Endothelial cell of umbilical vein (primary cell): Measurements from ENCODE around the gene CHML. TPM values are rescaled to one million over a fixed set of nuclear protein-coding genes. Genes with fewer than 3 reads are reported as not detected.

ENCODE experiments used
- BruUV-seq: library from RNA; stranded (reverse); fragments of 400-500 nt; replicated peaks from 2 replicates; lab custom pipeline; 2021; lab: Mats Ljungman, UMichigan
- CTCF ChIA-PET: fragments of 300-600, 350-600 bp; sonication (Branson Sonifier 250); formaldehyde crosslinking; loops from one replicate; lab custom pipeline; 2021; ENCODE audit warnings: antibody characterized with exemption, inconsistent platforms; lab: Charles Lee
- POLR2A ChIA-PET: fragments of 300-600, 350-600 bp; sonication (Branson Sonifier 250); formaldehyde crosslinking; loops from one replicate; lab custom pipeline; 2021; ENCODE audit warnings: antibody characterized with exemption, inconsistent platforms; lab: Charles Lee
- DNase-seq: peaks from one replicate; pipeline ENCODE4 v3.0.0-alpha.2; 2011; ENCODE audit warnings: low read depth, low spot score
- FAIRE-seq: peaks from 2 replicates; lab custom pipeline; 2011; peaks lifted over from hg19 to GRCh38; lab: Jason Lieb, UNC
- H2AFZ ChIP-seq: 2 replicates; pipeline ENCODE4 v1.6.0; 2012; ENCODE audit warnings: low read depth, low read length, control low read depth, inconsistent platforms
- H3K27ac ChIP-seq: 2 replicates; pipeline ENCODE4 v1.5.1; 2011; ENCODE audit warnings: low read depth, mild to moderate bottlenecking, control low read depth, low read length, moderate library complexity; ENCODE audit not compliant: insufficient read depth
- H3K27me3 ChIP-seq, 2 experiments: 2 replicates each; pipeline versions ENCODE4 v1.6.0 to v1.6.1; 2011; ENCODE audit warnings: low read length in 2 of 2, mixed read lengths in 1 of 2; ENCODE audit not compliant: control insufficient read depth in 2 of 2, insufficient read depth in 2 of 2
- H3K36me3 ChIP-seq, 2 experiments: 2 replicates in 1 of 2; 3 replicates in 1 of 2; pipeline ENCODE4 v1.5.1; 2011; ENCODE audit warnings: low read length in 2 of 2, mild to moderate bottlenecking in 1 of 2, moderate library complexity in 1 of 2; ENCODE audit not compliant: control insufficient read depth in 2 of 2, insufficient read depth in 2 of 2; ENCODE audit errors: extremely low read depth in 1 of 2
- H3K4me1 ChIP-seq: 3 replicates; pipeline ENCODE4 v1.5.1; 2011; ENCODE audit warnings: mild to moderate bottlenecking, low read length; ENCODE audit not compliant: control insufficient read depth, insufficient read depth; ENCODE audit errors: extremely low read depth
- H3K4me2 ChIP-seq: 2 replicates; pipeline ENCODE4 v1.6.1; 2011; ENCODE audit warnings: low read length, control low read depth, mixed read lengths; ENCODE audit not compliant: insufficient read depth
- H3K4me3 ChIP-seq, 3 experiments: fragments of 200-600 bp in 1 of 3; sonication (generic), shearing (Covaris generic) in 1 of 3; replicated peaks in 1 of 3; 2 replicates each; pipeline ENCODE4 v1.5.1; 2011 to 2016; ENCODE audit warnings: control low read depth in 3 of 3, low read length in 3 of 3, mild to moderate bottlenecking in 2 of 3, inconsistent platforms in 1 of 3, low read depth in 1 of 3, moderate library complexity in 1 of 3; ENCODE audit not compliant: insufficient read depth in 1 of 3
- H3K79me2 ChIP-seq: 2 replicates; pipeline ENCODE4 v1.6.0; 2012; ENCODE audit warnings: low read length, inconsistent platforms; ENCODE audit not compliant: control insufficient read depth, insufficient read depth
- H3K9ac ChIP-seq: replicated peaks from 2 replicates; pipeline ENCODE3; 2011; ENCODE audit warnings: low read length, control low read depth; ENCODE audit not compliant: insufficient read depth; ENCODE audit errors: extremely low read depth
- H3K9me1 ChIP-seq: replicated peaks from 3 replicates; pipeline ENCODE4 v1.6.0; 2011; ENCODE audit warnings: mild to moderate bottlenecking, low read length; ENCODE audit not compliant: control insufficient read depth, insufficient read depth; ENCODE audit errors: extremely low read depth
- H3K9me3 ChIP-seq: replicated peaks from 2 replicates; pipeline ENCODE4 v1.5.1; 2012; ENCODE audit warnings: low read length, inconsistent platforms; ENCODE audit not compliant: control insufficient read depth, insufficient read depth
- H4K20me1 ChIP-seq: replicated peaks from 2 replicates; pipeline ENCODE3; 2011; ENCODE audit warnings: mild to moderate bottlenecking, low read length; ENCODE audit not compliant: control insufficient read depth, insufficient read depth; ENCODE audit errors: extremely low read depth
- CTCF ChIP-seq, 2 donors: IDR thresholded peaks; 1 replicate in 1 of 2; 2 replicates in 1 of 2; pipeline ENCODE4 v1.5.1; 2011; ENCODE audit warnings: low read length in 2 of 2, mild to moderate bottlenecking in 2 of 2, moderate library complexity in 2 of 2, control low read depth in 1 of 2, inconsistent platforms in 1 of 2, low read depth in 1 of 2; ENCODE audit not compliant: insufficient read depth in 1 of 2; ENCODE audit errors: extremely low read depth in 1 of 2
- EZH2 ChIP-seq: IDR thresholded peaks from 2 replicates; pipeline ENCODE4 v1.6.1; 2012; ENCODE audit warnings: borderline replicate concordance, low read depth, mild to moderate bottlenecking, moderate library complexity, low read length, inconsistent platforms; ENCODE audit not compliant: severe bottlenecking
- GATA2 ChIP-seq: IDR thresholded peaks from 2 replicates; pipeline ENCODE4 v1.7.0; 2011; ENCODE audit warnings: low read depth, mild to moderate bottlenecking, moderate library complexity, mixed read lengths, low read length; ENCODE audit not compliant: insufficient read length, insufficient read depth
- JUN ChIP-seq: IDR thresholded peaks from 2 replicates; pipeline ENCODE4 v1.6.1; 2011; ENCODE audit warnings: borderline replicate concordance, low read depth; ENCODE audit not compliant: insufficient read length, insufficient read depth
- POLR2A ChIP-seq: IDR thresholded peaks from 2 replicates; pipeline ENCODE4 v1.6.1; 2012; ENCODE audit warnings: low read depth, mild to moderate bottlenecking, control low read depth, low read length
- dilution Hi-C: fragments of 300-500 bp; cut with MboI; formaldehyde crosslinking; loops from one replicate; pipeline ENCODE4 v1.15.0; 2019; ENCODE audit warnings: low sequenced_read_pairs; ENCODE audit not compliant: extremely low pct_ligation_motif_present
- intact Hi-C: fragments of 100-400 bp; cut with micrococcal nuclease; formaldehyde crosslinking; loops from one replicate; pipeline ENCODE4 v1.10.0; 2022
- polyA plus RNA-seq, 4 experiments: library from polyadenylated mRNA; depleted of rRNA in 3 of 4; stranded (reverse) in 3 of 4; unstranded in 1 of 4; fragments of >200 nt; gene quantifications; 2 replicates each; pipeline versions ENCODE4 v1.2.1 to v1.2.3, GENCODE V29; 2011 to 2012; ENCODE audit warnings: missing spikeins in 1 of 4
- total RNA-seq: library from RNA; stranded (reverse); gene quantifications from 2 replicates; pipeline ENCODE4 v1.2.3, GENCODE V29; 2021

The CHML gene
- total and polyA plus RNA-seq, 2 donors (not counting 3 experiments of a cell fraction or from before 2014, with no cell fraction given) = 3.3 to 22.3 TPM

GRCh38 chr1:241627453-241628259, 12.5 kb downstream of the CHML start:
- CTCF ChIA-PET = interaction anchor here (0.5 to 4.1 kb wide), 23 partner anchors 8 to 895 kb away, joined by 3 to 106 read pairs (median 4); partner anchors contain the start of genes CHML, EXO1, KMO and OPN3
- Histone ChIP-seq H3K27ac (no peak overlapping the region), H3K9me1 (no peaks in the 10 kb centered on the region), H3K9me3 (no peaks in the 10 kb centered on the region), H3K9ac (no peak overlapping the region), H3K27me3 (no peaks in the 10 kb centered on the region), H3K4me2 (no peak overlapping the region), H3K79me2 (peaks cover 2% of the 10 kb centered on the region), H3K4me1 (no peaks in the 10 kb centered on the region), H2AFZ (no peak overlapping the region), H4K20me1 (no peaks in the 10 kb centered on the region), H3K4me3 (no peak overlapping the region), H3K36me3 (no peaks in the 10 kb centered on the region)
- POLR2A ChIA-PET = no interaction called here
- FAIRE-seq (no peak), DNase-seq (peak; percentile 72)
- dilution Hi-C loops = no loop called here
- intact Hi-C loops = loop anchor here (1.0 kb wide), 3 partner anchors 16 to 895 kb away; no protein-coding TSS in a partner anchor
- peak; percentile 39 to 51 for TF ChIP-seq CTCF (IDR thresholded peaks at IDR 0.05; ENCODE audit: extremely low read depth in 1 of 2, insufficient read depth in 1 of 2, low read depth in 1 of 2, low read length in 2 of 2)
- no peak for TF ChIP-seq GATA2
- BruUV-seq = no TSS peak

GRCh38 chr1:241624935-241625334, 15.2 kb downstream of the CHML start:
- intact Hi-C loops = no loop called here
- Histone ChIP-seq H3K9ac (no peak overlapping the region), H2AFZ (no peak overlapping the region), H3K4me1 (no peaks in the 10 kb centered on the region), H3K27ac (no peak overlapping the region), H3K4me3 (no peak overlapping the region), H3K9me1 (no peaks in the 10 kb centered on the region), H3K4me2 (no peak overlapping the region), H3K9me3 (no peaks in the 10 kb centered on the region), H3K36me3 (no peaks in the 10 kb centered on the region), H3K79me2 (no peaks in the 10 kb centered on the region), H3K27me3 (no peaks in the 10 kb centered on the region), H4K20me1 (no peaks in the 10 kb centered on the region)
- CTCF ChIA-PET = interaction anchor here (1.1 to 4.1 kb wide), 2 partner anchors 12 to 13 kb away, joined by 3 to 106 read pairs; no protein-coding TSS in a partner anchor
- no peak for DNase-seq
- POLR2A ChIA-PET = no interaction called here
- no TSS peak for BruUV-seq
- dilution Hi-C loops = no loop called here
- FAIRE-seq = no peak
- TF ChIP-seq CTCF (IDR thresholded peaks at IDR 0.05; ENCODE audit: extremely low read depth in 1 of 2, insufficient read depth in 1 of 2, low read depth in 1 of 2, low read length in 2 of 2) = no peak
- no peak for TF ChIP-seq JUN
- no peak for TF ChIP-seq EZH2
- TF ChIP-seq POLR2A = no peak
